Stimulated activated CD8-positive, alpha-beta memory T cell treated with anti-CD3 and anti-CD28 coated beads, Interleukin-7, amount 100 ng/mL, for 1 hour (primary cell): ENCODE results near the gene AHNAK2.
A peak's percentile ranks its signal among the peaks of the same experiment; 100 is the strongest.

Source experiments
- DNase-seq, 2 donors: peaks; one replicate each; pipeline ENCODE4 v3.0.0-alpha.2; 2020; ENCODE audit warnings: low read depth in 2 of 2

The AHNAK2 gene

DNA sequence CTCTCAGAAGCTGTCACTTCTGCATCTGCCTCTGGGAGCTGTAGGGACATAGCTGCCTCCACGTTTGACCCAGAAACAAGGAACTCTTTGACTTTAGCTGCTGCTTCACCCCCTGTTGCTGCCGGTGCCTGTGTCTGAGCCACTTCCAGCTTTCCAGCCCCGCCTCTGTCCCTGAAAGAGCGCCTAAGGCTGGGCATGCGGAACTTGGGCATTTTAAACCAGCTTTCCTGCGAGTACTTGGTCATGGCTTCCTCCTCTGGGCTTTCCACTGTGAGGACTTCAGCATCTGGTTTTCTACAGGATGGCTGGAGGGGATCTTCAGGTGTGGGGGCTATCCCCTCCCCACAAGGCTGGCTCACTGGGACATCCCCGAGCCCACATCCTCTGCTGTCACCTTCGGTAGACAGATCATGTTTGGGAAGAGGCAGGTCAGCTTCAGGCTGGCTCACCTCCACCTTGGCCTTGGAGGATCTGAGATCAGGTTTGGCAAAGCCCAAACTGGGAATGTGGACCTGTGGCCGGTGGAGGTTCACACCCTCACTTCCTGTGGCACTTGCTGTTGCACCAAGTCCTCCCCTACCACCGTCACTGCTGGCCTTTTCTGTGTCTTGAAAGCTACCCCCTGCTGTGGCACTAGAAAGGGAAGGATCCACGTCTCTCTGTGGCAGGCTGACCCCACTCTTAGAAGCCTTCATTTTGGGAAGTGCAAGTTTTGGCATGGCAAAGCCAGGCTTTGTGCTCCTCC, 38.3 kb downstream of the AHNAK2 start:
- no peak for DNase-seq

DNA sequence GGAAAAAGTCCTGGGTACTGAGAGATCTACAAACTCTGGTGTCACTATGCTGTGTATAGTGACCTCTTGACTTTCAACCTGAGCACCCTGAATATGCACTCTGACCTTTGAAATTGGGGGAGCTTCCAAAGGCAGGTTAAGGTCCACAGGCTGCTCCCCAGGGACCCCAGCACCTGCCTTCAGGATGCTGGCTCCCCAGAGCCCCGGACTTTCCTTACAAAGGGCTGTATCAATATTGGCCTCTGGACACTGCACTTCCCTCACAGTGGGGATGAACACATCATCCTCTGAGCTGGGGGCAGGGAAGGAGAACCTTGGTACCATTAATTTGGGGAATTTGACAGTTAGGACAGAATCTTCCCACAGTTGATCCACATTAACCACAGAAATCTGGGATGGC, 39.2 kb downstream of the AHNAK2 start:
- no peak for DNase-seq

DNA sequence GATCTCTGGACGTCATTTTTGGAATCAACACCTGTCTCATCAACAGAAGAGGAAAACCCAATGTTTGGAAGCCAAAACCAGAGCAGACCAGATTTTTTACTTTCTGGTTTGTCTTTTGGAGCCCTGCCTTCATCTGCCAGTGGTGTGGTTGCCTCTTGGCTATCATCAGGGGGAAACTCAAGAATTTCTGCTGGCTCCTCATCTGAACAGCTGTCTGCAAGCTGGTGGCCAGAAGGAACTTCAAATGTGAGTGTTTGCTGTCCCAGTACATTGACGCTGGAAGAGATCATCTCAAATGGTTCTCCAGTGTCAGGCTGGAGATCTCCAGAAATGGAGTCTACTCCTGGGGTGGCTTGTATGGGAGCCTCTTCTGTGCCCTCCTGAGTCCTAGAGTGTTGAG, 39.7 kb downstream of the AHNAK2 start:
- DNase-seq: no peak

DNA sequence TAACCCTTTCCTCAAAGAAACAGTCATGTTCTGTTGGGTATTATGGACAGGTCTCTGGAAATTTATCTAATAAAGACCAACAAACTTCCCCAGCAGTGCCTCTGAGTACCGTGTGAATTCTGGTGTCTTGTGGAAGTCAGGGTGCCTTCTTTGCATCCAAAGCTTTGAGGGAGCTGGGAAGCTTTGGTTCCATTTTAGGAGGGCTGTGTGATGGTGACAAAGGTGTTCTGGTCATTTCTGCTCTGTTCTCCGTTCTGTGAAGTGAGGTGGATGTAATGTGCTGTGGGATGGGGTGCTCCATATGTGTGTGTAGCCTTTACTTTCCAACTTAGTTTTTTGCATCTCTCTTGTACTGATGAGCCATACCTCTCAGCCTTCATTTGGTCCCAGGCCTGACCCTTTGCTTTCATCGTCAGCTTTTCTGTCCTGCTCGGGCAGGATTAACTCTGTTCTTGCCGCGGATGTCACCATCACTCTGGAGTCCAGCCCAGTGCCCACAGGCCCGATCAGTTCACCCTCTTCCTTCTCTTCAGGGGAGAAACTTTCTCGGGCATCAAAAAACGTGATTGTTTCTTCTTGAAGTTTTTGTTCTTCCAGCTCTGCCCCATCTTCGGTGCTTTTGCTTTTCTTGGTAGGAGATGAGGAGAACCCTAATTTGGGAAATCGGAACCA, 40.3 kb downstream of the AHNAK2 start:
- DNase-seq: no peak

DNA sequence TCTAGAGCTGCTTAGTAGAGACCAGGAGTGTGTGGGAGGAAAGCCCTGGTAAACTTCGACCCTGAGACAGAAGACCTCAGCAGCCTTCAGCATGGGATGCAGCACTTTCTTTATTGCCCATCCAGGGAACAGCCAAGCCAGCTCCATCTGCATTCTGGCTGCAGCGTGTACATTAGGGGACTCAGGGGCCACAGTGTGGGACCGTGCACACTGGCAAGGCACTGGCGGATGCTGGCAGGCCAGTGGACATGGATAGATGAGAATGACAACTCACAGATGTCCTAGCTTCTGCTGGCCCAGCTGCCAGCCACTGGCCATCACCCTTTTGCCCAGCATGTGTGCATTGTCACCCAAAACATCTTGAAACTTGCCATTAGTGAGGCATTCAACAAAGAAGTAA, 41.0 kb downstream of the AHNAK2 start:
- DNase-seq: no peak

DNA sequence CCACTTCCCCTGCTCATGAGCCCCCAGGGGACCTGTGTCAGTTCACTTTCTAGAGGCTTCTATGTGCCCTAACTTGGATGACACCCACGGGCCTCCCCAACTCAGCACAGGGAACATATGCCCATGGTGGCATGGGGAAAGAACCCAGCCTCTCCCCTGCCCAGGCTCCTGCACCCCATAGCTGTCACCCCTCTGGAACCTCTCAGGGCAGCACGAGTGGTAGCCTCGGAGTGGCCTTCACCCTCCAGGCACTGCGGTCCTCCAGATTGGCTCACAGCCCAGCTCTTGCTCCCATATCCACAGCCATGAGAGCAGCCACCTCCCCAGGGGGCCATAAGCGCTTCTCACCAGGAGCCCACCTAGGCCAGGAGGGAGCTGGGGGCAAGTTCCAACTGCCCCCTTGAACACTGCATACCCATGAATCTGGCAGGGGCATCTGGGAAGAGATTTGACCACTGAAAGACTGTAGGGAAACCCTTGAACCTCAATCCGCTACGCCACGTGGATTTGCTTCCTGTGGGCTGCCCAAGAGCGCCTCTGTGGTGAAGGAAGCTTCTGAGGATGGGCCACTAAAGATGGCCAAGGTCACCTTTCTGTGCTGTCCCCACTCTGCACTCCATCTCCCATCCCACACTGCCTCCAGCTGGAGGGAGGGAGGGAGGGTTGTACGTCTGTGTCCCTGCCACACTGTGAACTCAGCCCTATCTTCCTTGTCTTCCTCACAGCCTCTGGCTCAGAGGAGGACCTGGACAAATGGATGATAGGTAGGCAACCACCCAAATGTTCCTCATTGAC, 41.6 kb downstream of the AHNAK2 start:
- no peak for DNase-seq

DNA sequence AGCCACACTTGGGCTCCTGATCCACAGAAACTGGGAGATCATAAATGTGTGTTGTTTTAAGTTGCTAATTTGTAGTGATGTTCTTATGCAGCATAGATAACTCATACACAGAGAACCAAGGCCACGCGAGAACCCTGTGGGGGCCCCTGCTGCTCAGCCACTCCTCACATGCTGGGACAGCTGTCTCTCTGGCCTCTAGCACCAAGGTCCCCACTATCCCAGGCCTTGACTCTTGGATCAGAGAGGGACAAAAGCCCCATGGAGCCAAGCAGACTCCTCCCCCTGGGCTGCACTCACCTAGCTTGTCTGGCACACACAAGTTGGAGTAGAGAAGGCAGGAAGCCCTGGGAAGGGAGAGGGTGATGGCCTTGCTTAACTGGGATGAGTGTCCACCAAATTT, 42.2 kb downstream of the AHNAK2 start:
- DNase-seq: no peak

DNA sequence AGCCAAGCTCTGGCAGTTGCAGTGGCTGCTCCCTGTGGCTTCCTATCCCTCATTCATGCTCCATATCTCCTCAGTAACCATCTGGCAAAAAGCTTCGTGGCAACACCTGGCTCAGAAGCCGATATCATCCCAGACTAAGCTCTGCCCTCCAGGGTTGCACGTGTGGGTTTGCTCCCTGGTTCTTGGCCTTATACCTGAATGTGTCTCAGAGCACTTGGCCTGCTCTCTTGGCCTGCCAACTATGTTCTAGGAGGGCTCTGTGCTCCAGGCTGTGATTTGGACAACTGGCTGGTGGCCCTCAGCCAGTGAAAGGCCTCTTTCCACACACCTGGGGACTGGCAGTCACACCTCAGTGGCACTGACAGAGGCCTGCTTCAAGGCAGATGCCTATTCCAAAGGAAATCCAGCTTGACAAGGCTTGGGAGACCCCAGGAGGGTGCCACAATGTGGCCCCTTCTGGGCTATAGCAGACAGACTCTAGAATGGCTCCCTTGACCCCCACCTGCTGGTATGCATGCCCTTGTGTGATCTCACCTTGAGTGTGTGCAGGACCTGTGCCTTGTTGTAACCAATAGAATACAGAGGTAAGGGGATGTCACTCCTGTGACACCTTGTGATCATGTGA, 43.0 kb downstream of the AHNAK2 start:
- no peak for DNase-seq

DNA sequence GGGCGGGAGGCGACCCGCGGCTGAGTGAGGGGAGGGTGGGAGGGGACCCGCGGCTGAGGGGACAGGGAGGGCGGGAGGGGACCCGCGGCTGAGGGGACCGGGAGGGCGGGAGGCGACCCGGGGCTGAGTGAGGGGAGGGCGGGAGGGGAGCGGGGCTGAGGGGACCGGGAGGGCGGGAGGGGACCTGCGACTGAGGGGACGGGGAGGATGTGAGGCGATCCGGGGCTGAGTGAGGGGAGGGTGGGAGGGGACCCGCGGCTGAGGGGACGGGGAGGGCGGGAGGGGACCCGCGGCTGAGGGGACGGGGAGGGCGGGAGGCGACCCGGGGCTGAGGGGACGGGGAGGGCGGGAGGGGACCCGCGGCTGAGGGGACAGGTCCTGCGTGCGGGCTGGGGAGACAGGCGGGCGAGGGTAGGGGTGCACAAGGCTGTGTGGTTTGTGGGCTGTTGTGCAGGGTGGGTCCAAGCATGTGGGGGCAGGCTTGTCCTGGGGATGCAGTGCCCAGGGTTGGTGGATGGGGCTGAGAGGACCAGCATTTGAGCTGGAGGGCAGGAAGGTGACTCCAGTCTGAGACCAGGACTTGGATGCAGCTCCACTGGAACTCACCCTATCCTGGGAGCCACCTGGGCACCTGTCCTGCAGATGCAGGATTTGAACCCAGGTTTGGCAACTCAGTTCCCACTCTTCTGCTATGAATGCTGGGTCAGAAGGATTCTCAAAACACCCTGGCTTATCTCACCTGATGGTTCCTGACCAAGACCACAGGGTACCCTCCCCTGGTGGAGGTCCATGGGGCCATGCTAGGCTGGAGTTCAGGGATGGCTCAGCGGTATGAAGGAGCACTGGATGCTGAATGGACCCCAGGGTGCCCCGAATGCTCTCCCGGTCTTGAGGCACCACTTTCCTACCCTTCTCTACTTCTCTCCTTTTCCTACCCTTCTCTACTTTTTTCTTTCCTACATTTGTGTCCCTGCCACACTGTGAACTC, 44.1 kb downstream of the AHNAK2 start:
- DNase-seq: no peak

DNA sequence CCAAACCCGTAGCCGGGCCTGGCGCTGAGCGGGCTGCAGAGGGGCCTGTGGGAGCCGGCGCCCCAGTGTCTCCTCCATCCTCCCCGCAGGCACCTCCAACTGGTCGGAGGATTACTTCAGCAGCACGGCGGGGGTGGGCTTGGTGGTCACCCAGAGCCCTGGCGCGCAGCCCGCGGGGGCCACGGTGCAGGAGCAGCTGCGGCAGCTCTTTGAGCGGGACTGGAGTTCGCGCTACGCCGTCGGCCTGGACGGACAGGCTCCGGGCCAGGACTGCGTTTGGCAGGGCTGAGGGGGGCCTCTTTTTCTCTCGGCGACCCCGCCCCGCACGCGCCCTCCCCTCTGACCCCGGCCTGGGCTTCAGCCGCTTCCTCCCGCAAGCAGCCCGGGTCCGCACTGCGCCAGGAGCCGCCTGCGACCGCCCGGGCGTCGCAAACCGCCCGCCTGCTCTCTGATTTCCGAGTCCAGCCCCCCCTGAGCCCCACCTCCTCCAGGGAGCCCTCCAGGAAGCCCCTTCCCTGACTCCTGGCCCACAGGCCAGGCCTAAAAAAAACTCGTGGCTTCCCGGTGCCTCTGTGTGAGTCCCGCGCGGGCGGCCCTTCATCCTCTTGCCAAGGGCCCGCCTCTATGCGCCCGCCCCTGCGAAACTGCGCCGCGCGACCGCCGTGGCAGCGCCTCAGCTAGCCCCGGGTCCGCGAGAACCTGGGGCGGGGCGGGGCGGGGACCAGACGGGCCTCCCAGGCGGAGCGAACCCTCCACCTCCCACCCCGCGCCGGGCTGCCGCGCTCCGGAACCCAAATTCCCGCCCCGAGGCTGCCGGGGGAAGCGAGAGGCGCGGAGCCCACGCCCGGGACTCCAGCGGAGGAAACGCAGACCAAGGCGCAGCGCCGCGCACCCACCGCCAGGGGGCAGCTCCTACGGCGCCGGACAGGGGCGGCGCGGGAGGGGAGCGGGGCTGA, 45.2 kb downstream of the AHNAK2 start:
- peak; percentile 67 to 75 for DNase-seq

DNA sequence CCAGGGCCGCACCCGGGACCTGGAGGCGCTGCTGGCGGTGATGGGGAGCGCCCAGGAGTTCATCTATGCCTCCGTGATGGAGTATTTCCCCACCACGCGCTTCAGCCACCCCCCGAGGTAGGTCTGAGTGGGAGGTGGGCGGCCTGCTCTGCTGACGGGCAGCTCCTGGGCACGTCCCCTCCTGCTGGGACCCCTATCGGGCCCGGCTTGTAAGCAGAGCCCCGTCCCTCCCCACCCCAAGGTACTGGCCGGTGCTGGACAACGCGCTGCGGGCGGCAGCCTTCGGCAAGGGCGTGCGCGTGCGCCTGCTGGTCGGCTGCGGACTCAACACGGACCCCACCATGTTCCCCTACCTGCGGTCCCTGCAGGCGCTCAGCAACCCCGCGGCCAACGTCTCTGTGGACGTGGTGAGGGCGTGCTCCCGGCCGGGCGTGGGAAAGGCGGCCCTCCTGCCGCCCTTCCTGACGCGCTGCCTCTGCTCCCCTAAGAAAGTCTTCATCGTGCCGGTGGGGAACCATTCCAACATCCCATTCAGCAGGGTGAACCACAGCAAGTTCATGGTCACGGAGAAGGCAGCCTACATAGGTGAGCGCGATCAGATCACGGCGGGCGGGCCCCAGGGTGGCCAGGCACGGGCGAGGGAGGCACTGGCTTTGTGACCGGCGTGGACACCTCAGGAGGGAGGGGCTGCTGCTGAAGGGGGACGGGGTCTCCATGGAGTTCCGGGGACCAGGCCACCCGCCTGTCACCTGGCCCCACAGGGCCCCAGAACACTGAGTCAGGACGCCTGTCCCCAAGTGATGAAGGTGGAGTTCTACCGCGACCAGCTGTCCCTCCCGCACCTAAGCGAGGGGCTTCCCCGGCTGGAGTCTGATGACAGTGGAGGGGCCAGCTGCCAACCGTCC, 46.2 kb downstream of the AHNAK2 start:
- DNase-seq: no peak

DNA sequence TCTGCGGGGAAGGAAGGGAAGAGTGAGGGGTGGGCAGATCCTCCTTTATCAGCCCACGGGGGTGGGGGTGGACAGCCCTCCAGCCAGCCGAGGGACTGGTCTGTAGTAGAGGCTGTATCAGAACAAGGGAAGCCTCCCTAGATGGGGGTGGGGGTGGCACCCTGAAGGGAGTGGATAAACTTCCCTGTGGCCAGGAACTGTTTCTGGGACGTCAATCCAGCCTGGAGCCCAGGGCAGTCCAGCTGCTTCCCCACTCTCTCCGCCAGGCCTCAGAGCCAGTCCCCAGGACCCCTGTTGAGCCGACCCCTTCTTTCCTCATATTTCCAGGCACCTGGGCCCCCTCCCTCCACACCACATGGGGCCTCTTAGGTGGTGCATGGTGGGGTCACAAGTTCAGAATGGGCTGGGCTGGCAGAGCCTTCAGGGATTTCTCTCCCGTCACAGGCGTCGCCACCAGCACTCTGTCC, 46.8 kb downstream of the AHNAK2 start:
- DNase-seq: no peak

DNA sequence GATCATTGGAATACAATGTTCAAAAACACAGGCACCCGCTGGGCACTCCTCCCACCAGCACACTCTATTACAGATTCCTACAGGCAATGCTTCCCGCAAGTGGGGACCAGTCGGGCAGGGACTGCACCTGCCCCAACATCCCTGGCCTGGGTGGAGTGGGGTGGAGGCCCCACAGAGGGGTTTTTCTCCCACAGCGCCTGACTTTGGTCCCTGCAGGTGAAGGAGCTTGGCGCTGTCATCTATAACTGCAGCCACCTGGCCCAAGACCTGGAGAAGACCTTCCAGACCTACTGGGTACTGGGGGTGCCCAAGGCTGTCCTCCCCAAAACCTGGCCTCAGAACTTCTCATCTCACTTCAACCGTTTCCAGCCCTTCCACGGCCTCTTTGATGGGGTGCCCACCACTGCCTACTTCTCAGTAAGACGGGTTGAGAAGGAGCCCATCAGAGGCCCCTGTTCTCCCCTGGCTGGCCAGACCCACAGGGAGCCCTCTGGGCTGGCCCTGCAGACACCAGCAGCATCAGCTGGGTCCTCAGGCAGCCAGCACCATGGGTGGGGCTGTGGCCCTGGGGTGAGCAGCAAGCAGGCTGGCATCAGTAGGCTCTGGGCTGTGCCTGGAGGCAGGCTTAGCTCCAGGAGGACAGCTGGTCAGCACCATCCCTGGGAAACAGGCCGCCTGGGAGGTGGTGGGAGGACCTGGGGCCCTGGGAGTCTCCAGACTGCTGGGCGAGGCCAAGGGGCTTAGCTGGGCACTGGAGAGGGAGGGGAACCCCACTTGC, 47.5 kb downstream of the AHNAK2 start:
- DNase-seq: no peak

DNA sequence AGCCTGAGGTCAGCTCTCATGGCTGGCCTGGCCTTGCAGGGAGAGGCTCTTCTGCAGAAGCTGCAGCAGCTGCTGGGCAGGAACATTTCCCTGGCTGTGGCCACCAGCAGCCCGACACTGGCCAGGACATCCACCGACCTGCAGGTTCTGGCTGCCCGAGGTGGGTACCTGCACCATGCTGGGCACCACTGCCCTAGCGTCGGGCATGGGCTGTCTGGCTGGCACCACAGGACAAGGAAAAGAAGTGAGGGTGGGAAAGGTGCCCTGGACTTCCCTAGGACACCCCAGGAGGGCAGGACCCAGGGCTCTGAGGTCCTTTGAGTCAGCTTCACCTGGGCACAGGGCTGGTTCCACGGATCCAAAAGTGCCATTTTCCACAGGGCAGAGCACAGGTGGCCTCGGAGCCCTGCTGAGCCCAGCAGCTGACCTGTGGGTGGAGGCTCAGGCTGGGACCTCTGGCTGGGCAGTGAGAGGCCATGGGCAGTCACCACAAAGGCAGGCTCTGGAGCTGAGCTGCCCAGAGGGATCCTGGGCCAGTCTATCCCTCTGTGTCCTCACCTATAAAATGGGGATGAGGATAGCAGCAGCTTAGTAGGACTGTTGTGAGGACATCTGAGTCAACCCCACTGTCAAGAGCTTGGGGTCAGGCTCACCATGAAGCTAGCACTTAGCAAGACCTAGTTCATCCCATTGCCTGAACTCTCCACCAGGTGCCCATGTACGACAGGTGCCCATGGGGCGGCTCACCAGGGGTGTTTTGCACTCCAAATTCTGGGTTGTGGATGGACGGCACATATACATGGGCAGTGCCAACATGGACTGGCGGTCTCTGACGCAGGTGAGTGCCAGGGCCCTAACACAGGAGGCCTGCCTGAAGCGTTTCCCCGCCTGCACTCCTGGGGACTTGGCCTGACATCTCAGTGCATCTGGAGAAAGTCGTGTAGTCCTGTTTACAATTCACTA, 48.6 kb downstream of the AHNAK2 start:
- DNase-seq: no peak

DNA sequence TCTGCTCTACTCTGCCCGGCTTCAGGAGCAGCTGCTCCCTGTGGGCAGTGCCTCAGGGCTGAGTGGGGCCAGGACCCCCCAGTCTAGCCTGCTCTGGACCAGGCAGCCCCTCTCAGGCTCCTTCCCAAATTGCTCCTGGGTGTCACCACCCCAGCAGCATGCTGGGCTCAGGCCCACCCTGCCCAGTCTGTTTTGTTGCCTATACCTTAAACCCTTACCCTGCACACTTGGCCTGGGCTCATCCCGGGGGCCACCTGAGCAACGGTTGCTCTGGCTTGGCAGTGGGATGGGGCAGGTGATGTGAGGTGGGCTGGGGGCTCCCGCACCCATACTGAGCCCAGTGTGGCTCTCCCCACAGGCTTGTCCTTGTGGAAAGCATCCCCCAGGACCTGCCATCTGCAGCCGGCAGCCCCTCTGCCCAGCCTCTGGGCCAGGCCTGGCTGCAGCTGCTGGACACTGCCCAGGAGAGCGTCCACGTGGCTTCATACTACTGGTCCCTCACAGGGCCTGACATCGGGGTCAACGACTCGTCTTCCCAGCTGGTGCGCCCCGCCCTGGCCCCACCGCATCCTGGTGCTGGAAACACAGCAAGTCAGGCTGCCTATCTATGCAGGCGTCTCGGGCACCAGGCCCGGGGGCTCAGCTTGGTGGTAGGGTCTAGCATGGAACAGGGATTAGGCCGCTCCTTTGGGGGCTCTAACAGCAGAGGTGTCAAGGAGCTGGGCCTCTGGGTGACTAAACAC, 49.6 kb downstream of the AHNAK2 start:
- DNase-seq: no peak

DNA sequence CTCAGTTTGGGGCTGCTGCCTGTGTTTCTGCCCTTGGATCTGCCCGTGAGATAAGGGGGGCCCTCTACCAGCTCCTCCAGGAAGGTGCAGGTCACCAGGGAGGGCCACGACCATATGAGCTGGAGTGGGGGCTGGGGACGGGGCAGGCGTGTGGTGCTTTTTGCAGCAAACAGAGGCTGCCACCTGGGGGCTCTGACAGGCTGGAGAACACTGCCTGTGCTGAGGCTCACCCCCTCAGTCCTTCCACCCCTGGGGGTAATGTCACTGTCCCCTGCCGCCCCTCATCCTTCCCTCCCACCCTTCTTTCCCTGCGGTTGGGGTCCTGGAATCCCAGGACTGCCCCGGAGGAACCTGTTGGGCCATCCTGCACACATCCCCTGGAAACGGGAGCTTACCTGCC, 50.3 kb downstream of the AHNAK2 start:
- DNase-seq: no peak
